ENCODE data around the gene NPW. TPM values are rescaled to one million over a fixed set of nuclear protein-coding genes. Genes with fewer than 3 reads are reported as not detected.

NPW gene
- total RNA-seq = 5.0 and 5.3 TPM in 2 replicates
- long read RNA-seq = 0 reads

- Mint-ChIP-seq H3K9me3 (ENCODE audit: low read depth) (no peaks in the 10 kb centered on the region), H3K27me3 (peaks cover 36% of the 10 kb centered on the region), H3K27ac (no peak within 1 kb of the TSS), H3K36me3 (ENCODE audit: insufficient read depth) (no peaks in the 10 kb centered on the region), H3K4me3 (ENCODE audit: low read depth) (peak within 1 kb of the TSS; percentile 53), H3K4me1 (ENCODE audit: low read depth) (peaks cover 4% of the 10 kb centered on the region)
- no peak for TF ChIP-seq CTCF (IDR thresholded peaks at IDR 0.05; ENCODE audit: unreplicated experiment)
- DNase-seq (ENCODE audit: low spot score, unreplicated experiment) = no peak
Measured at GRCh38 chr16:2019518-2019920, at the start of gene NPW. Gene NPW, plus strand, starts transcription at chr16:2019785.

GRCh38 chr16:1971796-1972489 is 47.6 kb upstream of the NPW start, which contains the start of gene TBL3:
Gene TBL3, plus strand, starts transcription at chr16:1972053. Its CDS starts 112 bp downstream, at chr16:1972165.
- no peaks in the 10 kb centered on the region for H3K9me3 Mint-ChIP-seq (ENCODE audit: low read depth)
- no peak for TF ChIP-seq CTCF (IDR thresholded peaks at IDR 0.05; ENCODE audit: unreplicated experiment)
- peak within 1 kb of the TSS; percentile 97 for H3K27ac Mint-ChIP-seq
- H3K27me3 Mint-ChIP-seq = no peaks in the 10 kb centered on the region
- DNase-seq (ENCODE audit: low spot score, unreplicated experiment) = peak; percentile 89
- H3K4me1 Mint-ChIP-seq (ENCODE audit: low read depth) = peaks cover 14% of the 10 kb centered on the region
- H3K4me3 Mint-ChIP-seq (ENCODE audit: low read depth) = peak within 1 kb of the TSS; percentile 93
- H3K36me3 Mint-ChIP-seq (ENCODE audit: insufficient read depth) = peaks cover 5% of the 10 kb centered on the region

- peak overlapping the region; percentile 97 for H3K27ac Mint-ChIP-seq
Measured at GRCh38 chr16:1972490-1972877, 47.1 kb upstream of the NPW start.

GRCh38 chr16:1973461-1974156 is 46.0 kb upstream of the NPW start:
- peaks cover 14% of the 10 kb centered on the region for H3K4me1 Mint-ChIP-seq (ENCODE audit: low read depth)
- DNase-seq (ENCODE audit: low spot score, unreplicated experiment) = no peak
- no peaks in the 10 kb centered on the region for H3K9me3 Mint-ChIP-seq (ENCODE audit: low read depth)
- peaks cover 7% of the 10 kb centered on the region for H3K36me3 Mint-ChIP-seq (ENCODE audit: insufficient read depth)
- peak overlapping the region; percentile 93 for H3K4me3 Mint-ChIP-seq (ENCODE audit: low read depth)
- no peak for TF ChIP-seq CTCF (IDR thresholded peaks at IDR 0.05; ENCODE audit: unreplicated experiment)
- no peak overlapping the region for H3K27ac Mint-ChIP-seq
- peaks cover 2% of the 10 kb centered on the region for H3K27me3 Mint-ChIP-seq

More at GRCh38 chr16:1972490-1972877, 47.1 kb upstream of the NPW start:
- Mint-ChIP-seq H3K27me3 (no peaks in the 10 kb centered on the region), H3K4me1 (ENCODE audit: low read depth) (peaks cover 14% of the 10 kb centered on the region), H3K4me3 (ENCODE audit: low read depth) (peak overlapping the region; percentile 93), H3K9me3 (ENCODE audit: low read depth) (no peaks in the 10 kb centered on the region), H3K36me3 (ENCODE audit: insufficient read depth) (peaks cover 6% of the 10 kb centered on the region)
- no peak for DNase-seq (ENCODE audit: low spot score, unreplicated experiment)
- TF ChIP-seq CTCF (IDR thresholded peaks at IDR 0.05; ENCODE audit: unreplicated experiment) = no peak

DNA sequence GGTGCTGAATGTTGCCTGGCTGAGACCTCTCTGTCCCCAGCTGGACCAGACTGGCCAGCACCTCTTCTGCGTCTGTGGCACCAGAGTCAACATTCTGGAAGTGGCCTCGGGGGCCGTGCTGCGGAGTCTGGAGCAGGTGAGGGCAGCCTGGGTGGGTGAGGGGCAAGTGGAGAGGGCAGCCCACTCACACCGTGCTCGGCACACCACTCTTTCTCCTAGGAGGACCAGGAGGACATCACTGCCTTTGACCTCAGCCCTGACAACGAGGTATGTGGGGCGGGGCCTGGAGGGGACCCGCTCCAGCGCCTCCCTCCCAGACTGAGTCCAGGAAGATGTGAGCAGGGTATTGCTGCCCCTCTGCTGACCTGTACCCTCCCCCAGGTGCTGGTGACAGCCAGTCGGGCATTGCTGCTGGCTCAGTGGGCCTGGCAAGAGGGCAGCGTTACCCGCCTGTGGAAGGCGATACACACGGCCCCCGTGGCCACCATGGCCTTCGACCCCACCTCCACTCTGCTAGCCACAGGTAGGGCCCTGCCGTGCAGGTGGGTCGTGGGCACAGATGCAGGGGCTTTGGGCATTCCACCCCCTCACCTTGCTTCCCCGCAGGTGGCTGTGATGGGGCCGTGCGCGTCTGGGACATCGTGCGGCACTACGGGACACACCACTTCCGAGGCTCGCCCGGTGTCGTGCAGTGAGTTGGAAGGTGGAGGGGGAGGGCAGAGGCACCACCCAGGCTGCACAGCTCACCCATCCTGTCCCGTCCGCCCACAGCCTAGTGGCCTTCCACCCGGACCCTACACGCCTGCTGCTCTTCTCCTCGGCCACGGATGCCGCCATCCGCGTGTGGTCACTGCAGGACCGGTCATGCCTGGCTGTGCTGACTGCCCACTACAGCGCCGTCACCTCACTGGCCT is 45.2 kb upstream of the NPW start:
- no peak for TF ChIP-seq CTCF (IDR thresholded peaks at IDR 0.05; ENCODE audit: unreplicated experiment)
- H3K27me3 Mint-ChIP-seq = peaks cover 4% of the 10 kb centered on the region
- H3K36me3 Mint-ChIP-seq (ENCODE audit: insufficient read depth) = peaks cover 7% of the 10 kb centered on the region
- no peak for DNase-seq (ENCODE audit: low spot score, unreplicated experiment)
- H3K4me3 Mint-ChIP-seq (ENCODE audit: low read depth) = peak overlapping the region; percentile 24
- H3K9me3 Mint-ChIP-seq (ENCODE audit: low read depth) = no peaks in the 10 kb centered on the region
- H3K27ac Mint-ChIP-seq = no peak overlapping the region
- H3K4me1 Mint-ChIP-seq (ENCODE audit: low read depth) = peaks cover 14% of the 10 kb centered on the region
